Measurements from ENCODE around the gene PAN3.
A peak's percentile ranks its signal among the peaks of the same experiment; 100 is the strongest.

PAN3 gene

DNA sequence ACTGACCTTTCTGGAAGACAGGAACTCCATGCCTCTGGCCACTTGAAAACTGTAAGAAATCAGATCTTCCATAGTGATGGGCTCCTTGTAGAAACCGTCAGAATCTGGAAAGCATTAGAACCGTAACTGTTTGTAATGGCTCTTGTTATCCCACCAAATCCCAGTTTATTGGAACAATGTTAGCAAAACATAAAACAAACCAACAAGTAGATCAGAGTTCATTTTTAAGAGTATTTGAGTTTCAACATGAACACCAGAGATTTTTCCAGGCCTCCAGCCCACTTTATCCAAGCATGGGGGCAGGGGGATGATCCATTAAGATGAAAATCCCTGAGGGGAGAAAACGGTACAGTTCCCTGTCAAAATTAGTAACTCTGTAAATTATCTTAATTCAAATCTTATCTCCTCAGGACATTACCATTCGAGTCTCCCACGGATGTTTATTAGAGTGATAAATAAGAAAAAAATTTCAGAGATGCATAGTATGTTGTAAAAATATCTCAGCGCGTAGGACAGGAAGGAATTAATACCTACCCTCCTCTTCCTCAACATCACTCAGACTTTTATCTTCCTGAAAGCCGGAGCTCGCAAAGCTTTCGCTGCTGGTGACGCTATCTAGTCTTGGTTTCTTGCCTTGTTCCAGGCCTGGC is 184.0 kb downstream of the PAN3 start:
- no peak for DNase-seq (ENCODE audit: extremely low read depth, low read depth)
- TF ChIP-seq, protein P1, sequence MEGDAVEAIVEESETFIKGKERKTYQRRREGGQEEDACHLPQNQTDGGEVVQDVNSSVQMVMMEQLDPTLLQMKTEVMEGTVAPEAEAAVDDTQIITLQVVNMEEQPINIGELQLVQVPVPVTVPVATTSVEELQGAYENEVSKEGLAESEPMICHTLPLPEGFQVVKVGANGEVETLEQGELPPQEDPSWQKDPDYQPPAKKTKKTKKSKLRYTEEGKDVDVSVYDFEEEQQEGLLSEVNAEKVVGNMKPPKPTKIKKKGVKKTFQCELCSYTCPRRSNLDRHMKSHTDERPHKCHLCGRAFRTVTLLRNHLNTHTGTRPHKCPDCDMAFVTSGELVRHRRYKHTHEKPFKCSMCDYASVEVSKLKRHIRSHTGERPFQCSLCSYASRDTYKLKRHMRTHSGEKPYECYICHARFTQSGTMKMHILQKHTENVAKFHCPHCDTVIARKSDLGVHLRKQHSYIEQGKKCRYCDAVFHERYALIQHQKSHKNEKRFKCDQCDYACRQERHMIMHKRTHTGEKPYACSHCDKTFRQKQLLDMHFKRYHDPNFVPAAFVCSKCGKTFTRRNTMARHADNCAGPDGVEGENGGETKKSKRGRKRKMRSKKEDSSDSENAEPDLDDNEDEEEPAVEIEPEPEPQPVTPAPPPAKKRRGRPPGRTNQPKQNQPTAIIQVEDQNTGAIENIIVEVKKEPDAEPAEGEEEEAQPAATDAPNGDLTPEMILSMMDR (IDR thresholded peaks at IDR 0.05; ENCODE audit: low read depth, low read length), result no peak

DNA sequence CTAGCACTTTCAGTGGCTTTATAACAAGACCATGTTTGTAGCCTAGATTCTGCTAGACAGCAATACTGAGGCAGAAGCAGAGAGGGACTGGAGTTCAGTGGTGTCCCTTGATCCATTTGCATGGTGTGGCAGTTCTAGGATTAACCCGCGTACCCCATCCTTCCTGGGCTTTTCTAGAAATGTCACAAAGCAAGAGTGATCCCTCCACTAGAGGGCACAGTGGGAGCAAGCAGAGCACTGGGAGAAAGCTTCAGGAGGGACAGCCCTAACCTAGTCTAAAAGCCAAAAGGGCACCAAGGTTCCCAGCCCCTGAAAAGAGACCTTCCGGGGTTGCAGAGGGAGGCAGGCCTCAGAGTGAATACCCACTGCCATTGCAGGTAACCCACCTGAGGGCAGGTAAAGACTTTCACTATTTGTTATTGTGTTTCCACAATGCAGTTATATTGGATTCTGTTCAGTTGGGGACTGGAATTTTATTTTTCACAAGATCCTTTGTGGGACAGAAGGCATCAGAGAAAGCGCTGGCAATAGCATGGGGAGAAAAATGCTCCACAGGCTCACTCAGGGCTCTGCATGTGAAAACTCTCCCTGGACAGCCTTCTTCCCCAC is 185.9 kb downstream of the PAN3 start:
- DNase-seq (ENCODE audit: extremely low read depth, low read depth), result no peak

DNA sequence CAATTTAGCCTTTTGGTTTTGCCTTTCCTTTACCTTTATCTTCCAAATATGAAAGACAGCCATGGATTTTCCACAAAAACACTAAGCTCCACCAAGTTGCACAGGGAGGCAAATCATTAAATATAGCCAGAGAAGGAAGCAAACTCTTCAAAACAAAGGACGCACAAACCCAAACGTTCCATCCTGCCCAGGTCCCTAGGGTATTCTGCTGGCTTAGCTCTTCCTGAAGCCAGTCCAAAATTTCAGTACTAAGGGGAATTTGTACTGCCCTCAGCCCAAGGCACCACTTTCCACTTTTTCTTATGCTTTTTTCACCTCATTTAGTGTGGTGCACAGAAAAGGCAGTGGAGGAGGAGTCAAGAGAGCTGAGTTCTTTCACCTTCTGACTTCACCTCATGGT is 186.7 kb downstream of the PAN3 start:
- no peak for DNase-seq (ENCODE audit: extremely low read depth, low read depth)
- TF ChIP-seq, protein P1 (IDR thresholded peaks at IDR 0.05; ENCODE audit: low read depth, low read length), result no peak

More for the DNA sequence above, 185.9 kb downstream of the PAN3 start:
- TF ChIP-seq, protein P1 (IDR thresholded peaks at IDR 0.05; ENCODE audit: low read depth, low read length), result peak; percentile 94

DNA sequence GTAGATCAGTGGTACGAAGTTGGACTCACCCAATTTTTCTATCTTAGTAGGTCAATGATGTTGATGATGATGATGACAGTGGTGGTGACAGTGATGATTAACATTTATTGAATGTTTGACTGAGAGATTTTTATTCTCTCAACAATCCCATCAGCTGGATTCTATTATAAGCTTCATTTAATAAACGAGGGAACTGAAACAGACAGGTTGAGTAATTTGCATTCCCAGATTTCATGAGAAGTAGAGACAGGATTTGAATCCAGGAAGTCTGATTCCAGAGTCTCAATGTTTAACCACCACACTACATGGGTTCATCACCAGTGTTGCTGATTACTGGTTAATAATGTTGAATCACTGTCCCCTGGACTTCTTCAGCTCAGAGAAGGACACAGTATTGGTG is 187.7 kb downstream of the PAN3 start:
- TF ChIP-seq, protein P1 (IDR thresholded peaks at IDR 0.05; ENCODE audit: low read depth, low read length), result no peak

DNA sequence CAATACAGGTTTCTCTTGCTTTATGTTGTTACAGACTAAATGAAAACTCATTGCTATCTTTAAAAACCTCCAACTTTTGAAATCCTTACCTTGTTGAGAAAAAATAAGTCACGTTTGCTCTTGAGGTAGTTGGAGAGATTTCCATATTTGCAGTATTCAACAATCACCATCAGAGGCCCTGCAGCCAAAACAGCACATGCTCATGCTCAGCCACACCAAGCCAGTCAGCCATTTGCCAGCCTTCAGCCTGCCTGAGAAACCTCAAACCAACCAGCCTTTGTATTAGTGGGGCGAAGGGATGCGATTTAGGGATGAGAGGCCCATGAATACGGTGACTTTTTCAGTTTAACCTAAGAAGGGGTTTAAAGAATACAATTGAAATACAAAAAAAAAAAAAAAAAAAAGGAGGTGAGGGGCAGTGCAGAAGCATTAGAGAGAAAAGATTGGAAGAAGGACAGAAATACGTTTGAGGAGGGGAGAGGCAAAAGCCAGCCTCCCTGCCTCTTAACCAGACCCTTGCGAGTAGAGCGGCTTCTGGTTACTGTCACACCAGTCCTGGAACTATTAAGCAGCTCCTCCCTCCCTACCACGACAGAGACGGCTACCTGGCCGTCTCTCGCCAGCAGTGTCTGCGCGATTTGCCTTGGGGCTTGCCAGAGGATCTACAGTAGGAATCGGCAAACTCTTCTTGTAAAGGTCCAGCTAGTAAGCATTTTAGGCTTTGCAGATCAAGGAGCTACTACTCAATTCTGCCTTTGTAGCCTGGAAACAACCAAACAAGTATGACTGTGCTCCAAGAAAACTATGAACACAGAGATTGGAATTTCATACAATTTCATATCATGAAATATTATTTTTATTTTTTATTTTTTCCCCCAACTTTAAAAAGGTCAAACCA is 189.3 kb downstream of the PAN3 start:
- TF ChIP-seq, protein P1 (IDR thresholded peaks at IDR 0.05; ENCODE audit: low read depth, low read length), result no peak
- DNase-seq (ENCODE audit: extremely low read depth, low read depth), result no peak

More for the DNA sequence above, 187.7 kb downstream of the PAN3 start:
- DNase-seq (ENCODE audit: extremely low read depth, low read depth), result no peak

DNA sequence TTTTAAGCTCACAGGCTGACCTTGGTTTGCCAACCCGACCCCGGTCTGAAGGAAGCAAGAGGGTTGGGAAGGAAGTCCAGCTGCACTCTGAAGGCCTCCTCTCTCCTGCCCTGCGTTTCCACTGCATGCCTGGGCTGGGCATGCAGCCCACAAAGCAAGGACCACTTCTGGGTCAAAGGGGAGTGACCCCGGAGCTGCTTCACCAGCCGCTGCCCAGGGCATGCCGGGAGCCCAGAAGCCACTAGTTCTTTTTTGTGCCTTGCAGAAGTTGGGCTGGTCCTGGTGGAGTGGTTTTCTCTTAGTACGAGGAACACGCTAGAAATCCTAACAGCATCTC is 189.9 kb downstream of the PAN3 start:
- no peak for DNase-seq (ENCODE audit: extremely low read depth, low read depth)
- TF ChIP-seq, protein P1 (IDR thresholded peaks at IDR 0.05; ENCODE audit: low read depth, low read length), result no peak

Measured in AG09319 (cell line).